ENCODE measurements around the gene JPH3.
A peak's percentile ranks its signal among the peaks of the same experiment; 100 is the strongest.

The JPH3 gene

DNA sequence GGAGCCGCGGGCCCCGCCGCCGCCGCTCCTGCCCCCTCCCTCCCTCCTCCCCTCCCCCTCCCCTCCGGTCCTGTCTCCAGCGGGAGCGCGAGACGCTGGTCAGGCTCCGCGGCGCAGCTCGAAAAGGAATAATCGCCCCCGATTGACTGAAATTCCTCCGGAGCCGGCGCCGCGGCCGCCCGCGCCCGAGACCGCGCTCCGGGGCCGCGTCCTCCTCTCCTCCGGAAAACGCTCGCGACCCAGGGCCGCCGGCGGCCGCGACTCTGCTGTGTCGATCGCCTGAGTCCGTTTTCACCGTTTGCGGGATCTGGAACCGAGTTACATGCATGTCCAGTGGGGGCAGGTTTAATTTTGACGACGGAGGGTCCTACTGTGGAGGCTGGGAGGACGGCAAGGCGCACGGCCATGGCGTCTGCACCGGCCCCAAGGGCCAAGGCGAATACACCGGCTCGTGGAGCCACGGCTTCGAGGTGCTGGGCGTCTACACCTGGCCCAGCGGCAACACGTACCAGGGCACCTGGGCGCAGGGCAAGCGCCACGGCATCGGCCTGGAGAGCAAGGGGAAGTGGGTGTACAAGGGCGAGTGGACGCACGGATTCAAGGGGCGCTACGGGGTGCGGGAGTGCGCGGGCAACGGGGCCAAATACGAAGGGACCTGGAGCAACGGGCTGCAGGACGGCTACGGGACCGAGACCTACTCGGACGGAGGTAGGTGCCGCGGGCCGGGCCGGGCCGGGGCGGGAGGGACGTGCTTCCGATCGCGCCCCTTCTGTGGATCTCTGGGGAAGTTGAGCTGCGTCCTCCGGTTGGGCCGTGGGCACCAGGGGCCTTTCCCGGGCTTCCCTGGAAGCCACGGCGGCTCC lies 744 bp downstream of the JPH3 start:
- H3K9ac ChIP-seq (ENCODE audit: low read depth, low read length), result peak overlapping the region; percentile 73
- no peaks in the 10 kb centered on the region for H3K36me3 ChIP-seq (ENCODE audit: insufficient read depth, low read length)
- no peaks in the 10 kb centered on the region for H3K9me3 ChIP-seq (ENCODE audit: control insufficient read depth, insufficient read depth, low read length)
- H3K4me1 ChIP-seq (ENCODE audit: insufficient read depth, low read length), result no peaks in the 10 kb centered on the region

DNA sequence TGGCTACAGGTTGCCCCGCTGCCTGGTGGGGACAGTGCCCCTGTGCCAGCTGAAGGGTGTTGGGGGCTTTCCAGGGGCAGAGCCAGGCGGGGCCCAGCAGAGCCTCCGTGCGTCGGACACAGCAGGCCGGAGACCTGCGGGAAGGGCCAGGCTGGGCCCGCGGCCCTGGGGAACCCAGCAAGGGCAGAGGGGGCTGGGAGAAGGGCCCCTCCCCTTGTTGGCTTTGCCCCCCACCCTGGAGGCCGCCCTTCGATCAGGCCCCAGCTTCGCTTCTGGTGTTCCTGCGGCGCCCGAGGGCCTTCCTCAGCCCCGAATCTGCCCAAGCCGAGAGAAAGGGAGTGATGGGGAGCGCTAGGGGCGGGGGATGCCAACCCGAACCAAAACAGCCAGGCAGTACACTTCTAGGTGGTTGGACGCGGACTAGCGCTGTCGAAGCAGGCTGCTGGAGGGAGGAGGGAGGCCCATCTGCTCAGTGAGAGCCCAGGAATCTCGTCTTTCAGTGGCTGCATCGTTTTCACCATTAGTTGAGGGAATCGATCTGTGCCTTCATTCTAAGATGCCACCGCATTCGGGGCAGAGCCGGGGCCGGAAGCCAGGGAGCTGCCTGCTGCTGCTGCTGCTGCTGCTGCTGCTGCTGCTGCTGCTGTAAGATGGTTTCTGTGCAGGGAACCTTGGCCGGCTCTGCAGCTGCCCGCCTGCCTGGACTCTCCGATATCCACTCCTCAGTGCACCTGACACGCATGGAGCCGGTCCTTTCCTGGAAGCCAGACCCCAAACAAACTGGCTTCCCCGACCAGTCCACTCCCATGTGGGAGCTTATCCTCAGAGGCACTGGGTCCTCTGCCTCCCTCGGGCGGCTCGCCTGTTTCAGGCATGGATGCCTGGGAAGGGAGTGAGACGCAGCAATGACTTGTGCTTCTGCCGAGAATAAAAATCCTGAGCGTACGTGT lies 1.7 kb downstream of the JPH3 start:
- no peaks in the 10 kb centered on the region for H3K36me3 ChIP-seq (ENCODE audit: insufficient read depth, low read length)
- H3K9me3 ChIP-seq (ENCODE audit: control insufficient read depth, insufficient read depth, low read length), result no peaks in the 10 kb centered on the region
- H3K4me1 ChIP-seq (ENCODE audit: insufficient read depth, low read length), result no peaks in the 10 kb centered on the region
- H3K9ac ChIP-seq (ENCODE audit: low read depth, low read length), result peak overlapping the region; percentile 73

DNA sequence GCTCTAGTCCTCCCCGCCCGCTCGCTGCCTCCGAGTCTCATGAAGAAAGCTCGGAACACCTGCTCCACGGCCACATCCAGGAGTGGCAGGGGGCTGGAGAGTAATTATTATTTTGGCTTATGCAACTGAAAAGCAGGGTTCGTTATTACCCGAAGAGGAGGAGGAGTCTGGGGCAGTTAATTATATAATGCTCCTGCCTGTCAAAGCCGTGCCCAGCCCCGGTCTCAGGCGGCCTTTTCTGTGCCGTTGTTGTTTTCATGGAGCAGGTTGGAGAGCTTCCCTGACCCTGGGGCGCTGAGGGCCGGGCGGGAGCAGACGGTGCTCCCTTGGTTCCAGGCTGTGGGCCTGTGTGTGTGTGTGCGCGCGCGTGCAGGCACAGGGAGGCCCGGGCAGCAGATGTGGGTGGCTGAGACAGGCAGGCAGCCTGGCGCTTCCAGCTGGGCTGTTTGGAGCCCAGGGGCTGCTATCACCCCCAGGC lies 2.4 kb downstream of the JPH3 start:
- H3K9ac ChIP-seq (ENCODE audit: low read depth, low read length), result peak overlapping the region; percentile 73; the same call in 1 of the 2 replicates
- no peaks in the 10 kb centered on the region for H3K9me3 ChIP-seq (ENCODE audit: control insufficient read depth, insufficient read depth, low read length)
- H3K4me1 ChIP-seq (ENCODE audit: insufficient read depth, low read length), result no peaks in the 10 kb centered on the region
- H3K36me3 ChIP-seq (ENCODE audit: insufficient read depth, low read length), result no peaks in the 10 kb centered on the region

DNA sequence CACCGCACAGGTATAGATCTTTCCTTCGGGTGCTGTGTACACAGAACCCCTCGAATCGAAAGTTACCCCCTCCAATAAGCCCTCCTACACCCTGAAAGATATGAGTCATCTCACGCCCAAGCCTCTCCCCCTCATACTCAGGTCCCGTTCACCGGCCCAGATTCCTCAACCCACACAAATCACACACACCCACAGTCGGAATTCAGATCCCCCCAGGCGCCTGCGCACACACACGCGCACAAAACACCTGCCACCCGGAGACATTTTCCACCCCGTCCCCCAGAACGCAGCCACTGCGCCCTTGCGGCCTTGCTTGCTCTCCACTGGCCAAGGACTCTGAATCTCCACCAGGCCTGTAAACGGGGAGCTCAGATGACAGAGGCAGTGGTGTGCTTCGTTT lies 4.9 kb downstream of the JPH3 start:
- Histone ChIP-seq H3K36me3 (ENCODE audit: insufficient read depth, low read length) (no peaks in the 10 kb centered on the region; the same call in 1 of the 2 replicates), H3K9me3 (ENCODE audit: control insufficient read depth, insufficient read depth, low read length) (no peaks in the 10 kb centered on the region), H3K9ac (ENCODE audit: low read depth, low read length) (no peak overlapping the region), H3K4me1 (ENCODE audit: insufficient read depth, low read length) (no peaks in the 10 kb centered on the region)

DNA sequence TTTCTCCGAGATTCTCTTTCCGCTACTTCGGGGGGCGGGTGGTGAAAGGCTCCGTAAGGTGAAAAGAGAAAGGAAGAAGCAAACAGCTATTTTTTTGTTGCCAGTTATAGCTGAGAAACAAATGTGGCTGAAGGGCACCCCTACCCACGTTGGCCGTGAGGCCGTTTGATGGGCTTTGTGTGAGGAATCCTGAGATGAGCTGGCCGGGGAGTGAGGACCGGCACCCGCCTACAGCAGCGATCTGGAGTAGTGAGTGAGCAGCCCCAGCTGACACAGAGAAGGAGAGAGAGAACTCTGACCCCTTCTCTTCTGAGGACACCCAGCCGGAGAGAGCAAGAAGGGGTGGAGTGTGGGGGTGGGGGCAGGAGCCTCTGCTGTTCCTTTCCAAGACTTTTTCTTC lies 5.6 kb downstream of the JPH3 start:
- H3K4me1 ChIP-seq (ENCODE audit: insufficient read depth, low read length), result no peaks in the 10 kb centered on the region
- H3K9me3 ChIP-seq (ENCODE audit: control insufficient read depth, insufficient read depth, low read length), result no peaks in the 10 kb centered on the region
- no peaks in the 10 kb centered on the region; the same call in 1 of the 2 replicates for H3K36me3 ChIP-seq (ENCODE audit: insufficient read depth, low read length)

DNA sequence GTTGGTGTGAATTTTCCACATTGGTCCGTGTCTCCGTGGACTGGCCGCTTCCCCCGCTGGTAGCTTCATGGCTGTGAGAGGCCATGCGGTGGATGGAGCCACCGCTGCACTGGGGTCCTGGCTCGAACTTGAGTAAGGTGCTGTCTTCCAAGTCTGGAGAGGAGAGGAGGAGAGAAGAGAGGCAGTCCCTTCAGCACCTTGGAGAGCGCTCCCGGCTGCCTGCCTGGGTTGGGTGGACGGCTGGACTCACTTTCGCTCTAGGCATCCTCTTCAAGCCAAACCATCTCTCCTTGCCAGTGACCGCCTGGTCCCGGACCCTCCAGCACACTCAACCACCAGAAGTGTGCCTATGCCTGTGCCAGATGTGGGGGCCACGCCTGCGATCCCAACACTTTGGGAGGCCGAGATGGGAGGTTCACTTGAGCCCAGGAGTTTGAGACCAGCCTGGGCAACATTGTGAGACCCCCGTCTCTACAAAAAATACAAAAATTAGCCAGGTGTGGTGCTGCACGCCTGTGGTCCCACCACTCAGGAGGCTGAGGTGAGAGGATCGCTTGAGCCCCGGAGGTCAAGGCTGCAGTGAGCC lies 6.2 kb downstream of the JPH3 start:
- no peaks in the 10 kb centered on the region for H3K4me1 ChIP-seq (ENCODE audit: insufficient read depth, low read length)
- H3K36me3 ChIP-seq (ENCODE audit: insufficient read depth, low read length), result no peaks in the 10 kb centered on the region; the same call in 1 of the 2 replicates
- H3K9me3 ChIP-seq (ENCODE audit: control insufficient read depth, insufficient read depth, low read length), result no peaks in the 10 kb centered on the region

More for the DNA sequence above, 5.6 kb downstream of the JPH3 start:
- H3K9ac ChIP-seq (ENCODE audit: low read depth, low read length), result no peak overlapping the region

DNA sequence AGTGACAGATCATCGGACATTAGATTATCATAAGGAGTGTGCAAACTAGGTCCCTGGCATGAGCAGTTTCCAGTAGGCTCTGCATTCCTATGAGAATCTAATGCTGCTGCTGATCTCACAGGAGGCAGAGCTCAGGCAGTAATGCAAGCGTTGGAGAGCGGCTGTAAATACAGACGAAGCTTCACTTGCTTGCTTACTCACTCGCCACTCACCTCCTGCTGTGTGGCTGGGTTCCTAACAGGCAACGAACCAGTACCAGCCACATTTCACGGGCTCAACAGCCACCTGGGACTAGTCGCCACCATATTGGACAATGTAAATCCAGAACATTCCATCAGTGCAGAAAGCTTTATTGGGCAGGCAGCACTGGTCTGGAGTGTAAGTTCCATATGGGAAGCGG lies 7.7 kb downstream of the JPH3 start:
- no peak overlapping the region for H3K9ac ChIP-seq (ENCODE audit: low read depth, low read length)

More for the DNA sequence above, 6.2 kb downstream of the JPH3 start:
- H3K9ac ChIP-seq (ENCODE audit: low read depth, low read length), result no peak overlapping the region

DNA sequence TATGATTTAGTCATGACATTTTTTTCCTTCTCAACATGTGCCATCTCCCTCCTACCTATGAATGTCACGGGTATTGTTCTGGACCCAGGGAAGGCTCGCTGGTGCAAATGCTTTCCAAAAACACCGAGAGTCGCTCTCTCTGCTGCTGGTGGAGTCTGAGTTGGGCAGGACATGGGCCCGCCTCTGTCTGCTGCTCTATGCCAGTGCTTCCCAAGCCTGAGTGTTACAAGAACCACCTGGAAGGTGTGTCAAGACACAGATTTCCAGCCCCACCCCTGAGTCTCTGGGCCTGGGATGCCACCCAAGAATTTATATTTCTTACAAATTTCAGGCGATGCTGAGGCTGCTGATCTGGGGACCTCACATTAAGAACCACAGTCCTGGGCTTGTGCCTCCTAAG lies 9.1 kb downstream of the JPH3 start:
- no peaks in the 10 kb centered on the region for H3K9me3 ChIP-seq (ENCODE audit: control insufficient read depth, insufficient read depth, low read length)
- H3K36me3 ChIP-seq (ENCODE audit: insufficient read depth, low read length), result no peaks in the 10 kb centered on the region; the same call in 1 of the 2 replicates
- no peaks in the 10 kb centered on the region for H3K4me1 ChIP-seq (ENCODE audit: insufficient read depth, low read length)
- no peak overlapping the region for H3K9ac ChIP-seq (ENCODE audit: low read depth, low read length)

More for the DNA sequence above, 7.7 kb downstream of the JPH3 start:
- Histone ChIP-seq H3K9me3 (ENCODE audit: control insufficient read depth, insufficient read depth, low read length) (no peaks in the 10 kb centered on the region), H3K36me3 (ENCODE audit: insufficient read depth, low read length) (no peaks in the 10 kb centered on the region; the same call in 1 of the 2 replicates), H3K4me1 (ENCODE audit: insufficient read depth, low read length) (no peaks in the 10 kb centered on the region)

DNA sequence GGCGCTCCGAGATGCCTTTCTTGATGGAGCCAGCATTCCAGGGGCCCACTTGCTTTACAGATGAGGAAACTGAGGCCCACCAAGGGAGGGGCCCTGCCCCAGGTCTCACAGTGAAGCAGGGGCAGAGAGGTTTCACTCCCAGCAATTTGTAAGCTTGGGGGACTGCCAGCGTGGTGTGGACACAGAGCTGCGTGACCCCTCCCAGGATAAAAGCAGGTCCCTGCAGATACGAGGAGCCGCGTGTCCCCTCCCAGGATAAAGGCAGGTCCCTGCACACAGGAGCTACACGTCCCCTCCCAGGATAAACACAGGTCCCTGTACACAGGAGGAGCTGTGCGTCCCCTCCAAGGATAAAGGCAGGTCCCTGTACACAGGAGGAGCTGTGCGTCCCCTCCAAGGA lies 11.7 kb downstream of the JPH3 start:
- Histone ChIP-seq H3K36me3 (ENCODE audit: insufficient read depth, low read length) (no peaks in the 10 kb centered on the region; the same call in 1 of the 2 replicates), H3K9me3 (ENCODE audit: control insufficient read depth, insufficient read depth, low read length) (no peaks in the 10 kb centered on the region), H3K9ac (ENCODE audit: low read depth, low read length) (no peak overlapping the region), H3K4me1 (ENCODE audit: insufficient read depth, low read length) (no peaks in the 10 kb centered on the region)

DNA sequence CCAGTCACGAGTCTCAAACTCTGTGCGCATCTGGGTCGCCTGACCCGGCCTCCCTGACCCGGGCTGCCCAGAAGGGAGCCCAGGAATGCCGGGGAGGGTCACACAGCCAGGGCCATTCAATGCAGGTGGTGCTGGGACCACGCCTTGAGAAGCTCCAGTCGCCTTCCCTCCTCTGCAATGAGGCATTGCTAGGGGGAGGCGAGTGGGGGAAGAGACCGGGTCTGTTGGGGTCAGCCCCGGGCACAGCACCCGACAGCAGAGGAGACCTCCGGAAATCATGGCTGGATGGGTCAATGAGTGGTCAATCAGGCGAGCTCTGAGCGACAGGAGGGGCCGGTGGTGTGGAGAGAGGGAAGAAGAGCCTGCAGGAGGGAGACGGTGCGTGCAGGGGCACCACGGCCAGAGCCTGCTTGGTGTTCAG lies 13.3 kb downstream of the JPH3 start:
- no peaks in the 10 kb centered on the region for H3K36me3 ChIP-seq (ENCODE audit: insufficient read depth, low read length)
- H3K4me1 ChIP-seq (ENCODE audit: insufficient read depth, low read length), result peaks cover 3% of the 10 kb centered on the region; the same call in 1 of the 2 replicates
- no peaks in the 10 kb centered on the region for H3K9me3 ChIP-seq (ENCODE audit: control insufficient read depth, insufficient read depth, low read length)
- no peak overlapping the region for H3K9ac ChIP-seq (ENCODE audit: low read depth, low read length)

DNA sequence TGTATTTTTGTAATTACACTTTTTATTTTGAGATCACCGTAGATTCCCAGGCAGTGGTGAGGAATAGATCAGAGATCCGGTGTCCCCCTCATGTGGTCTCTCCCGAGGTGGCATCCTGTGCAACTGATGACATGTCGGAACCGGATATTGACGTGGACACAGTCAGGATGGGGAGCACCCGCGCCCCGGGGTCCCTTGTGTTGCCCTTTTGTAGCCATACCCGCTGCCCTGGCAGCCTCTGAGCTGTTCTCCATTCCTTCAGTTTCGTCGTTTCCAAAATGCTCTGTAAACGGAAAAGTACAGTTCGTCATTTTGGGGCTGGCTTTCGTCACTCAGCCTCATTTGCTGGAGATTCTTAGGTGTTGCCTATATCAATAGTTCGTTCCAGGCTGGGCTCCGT lies 14.2 kb downstream of the JPH3 start:
- Histone ChIP-seq H3K9me3 (ENCODE audit: control insufficient read depth, insufficient read depth, low read length) (no peaks in the 10 kb centered on the region), H3K4me1 (ENCODE audit: insufficient read depth, low read length) (peaks cover 3% of the 10 kb centered on the region; the same call in 1 of the 2 replicates), H3K9ac (ENCODE audit: low read depth, low read length) (no peak overlapping the region), H3K36me3 (ENCODE audit: insufficient read depth, low read length) (no peaks in the 10 kb centered on the region)

DNA sequence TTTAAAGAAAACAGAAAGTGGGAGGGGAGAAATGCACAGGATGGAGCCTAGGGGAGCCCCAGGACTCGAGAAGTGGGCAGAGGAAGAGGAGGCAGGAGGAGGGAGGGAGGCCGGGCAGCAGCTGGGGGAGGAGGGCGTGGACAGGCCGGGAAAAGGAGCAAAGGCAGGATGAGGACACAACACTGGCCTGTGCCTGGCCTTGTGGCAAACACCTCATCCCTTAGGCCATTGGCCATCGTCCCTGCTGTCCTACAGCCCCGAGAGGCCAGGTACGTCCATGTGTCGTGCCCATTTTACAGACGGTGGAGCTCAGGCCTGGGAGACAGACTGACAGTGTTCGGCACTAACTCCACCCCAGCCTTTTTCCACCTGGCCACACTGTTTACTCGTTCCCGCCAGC lies 15.9 kb downstream of the JPH3 start:
- Histone ChIP-seq H3K4me1 (ENCODE audit: insufficient read depth, low read length) (peaks cover 3% of the 10 kb centered on the region; the same call in 1 of the 2 replicates), H3K9me3 (ENCODE audit: control insufficient read depth, insufficient read depth, low read length) (no peaks in the 10 kb centered on the region), H3K36me3 (ENCODE audit: insufficient read depth, low read length) (no peaks in the 10 kb centered on the region), H3K9ac (ENCODE audit: low read depth, low read length) (no peak overlapping the region)

DNA sequence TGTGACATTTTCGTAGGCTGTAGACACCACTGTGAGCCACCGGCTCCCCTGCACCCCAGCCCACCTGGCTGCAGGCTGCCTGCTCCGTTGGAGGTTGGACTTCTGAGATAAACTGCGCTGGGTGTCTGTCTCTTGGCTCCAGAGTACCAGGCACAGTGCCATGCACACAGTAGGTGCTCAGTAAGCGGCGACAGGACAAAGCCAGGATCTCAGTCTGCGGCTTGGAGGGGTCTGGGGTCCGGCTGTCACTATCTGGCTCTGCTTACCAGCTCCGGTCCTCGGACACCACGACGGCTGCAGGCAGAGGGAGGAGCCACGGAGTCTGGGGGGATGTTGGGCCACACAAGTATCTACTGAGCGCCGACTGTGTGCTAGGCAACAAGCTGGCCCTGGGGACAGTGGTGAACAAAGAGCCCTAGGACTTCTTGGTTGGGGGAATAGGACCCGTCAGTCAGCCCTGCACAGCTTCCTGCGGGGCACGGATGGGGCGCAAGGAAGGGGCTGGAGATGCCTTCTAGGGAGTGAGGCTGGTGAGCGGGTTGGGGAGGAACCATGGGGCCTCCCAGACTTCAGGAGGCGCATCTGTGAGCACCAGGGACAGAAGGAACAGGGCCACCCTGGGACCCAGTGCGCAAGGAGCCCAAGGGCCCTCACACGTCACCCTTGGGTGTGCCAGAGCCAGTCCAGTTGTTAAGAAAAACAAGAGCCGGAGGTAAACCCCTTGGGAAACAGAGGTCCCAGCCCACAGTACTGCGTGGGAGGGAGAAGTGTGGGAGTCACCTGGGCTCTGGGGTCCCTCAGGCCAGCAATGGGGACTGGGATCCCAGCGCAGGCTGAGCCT lies 17.3 kb downstream of the JPH3 start:
- Histone ChIP-seq H3K4me1 (ENCODE audit: insufficient read depth, low read length) (peaks cover 3% of the 10 kb centered on the region; the same call in 1 of the 2 replicates), H3K9ac (ENCODE audit: low read depth, low read length) (no peak overlapping the region), H3K36me3 (ENCODE audit: insufficient read depth, low read length) (no peaks in the 10 kb centered on the region), H3K9me3 (ENCODE audit: control insufficient read depth, insufficient read depth, low read length) (no peaks in the 10 kb centered on the region)

Measured in ES-I3 (cell line).